Stomach (tissue), 4 donors: ENCODE measurements around the gene FAM110A.

Experiments used
- CTCF ChIP-seq, 7 experiments: fragments of 450-650 bp in 4 of 7; fragments of 200-600 bp in 3 of 7; sonication (generic) in 3 of 7; IDR thresholded peaks; one replicate each; pipeline ENCODE4 v1.5.1; 2016 to 2019; ENCODE audit warnings: antibody characterized with exemption in 7 of 7, control low read depth in 2 of 7, mild to moderate bottlenecking in 1 of 7
- POLR2A ChIP-seq, 4 donors: fragments of 450-650 bp; IDR thresholded peaks; one replicate each; pipeline ENCODE4 v1.6.1; 2016; ENCODE audit warnings: antibody characterized with exemption in 4 of 4, control low read depth in 2 of 4, mild to moderate bottlenecking in 1 of 4, moderate library complexity in 1 of 4

GRCh38 chr20:889932-890463, 56.5 kb downstream of the FAM110A start:
- no peak for TF ChIP-seq CTCF (IDR thresholded peaks at IDR 0.05)
- TF ChIP-seq POLR2A (IDR thresholded peaks at IDR 0.05), result no peak
